ENCODE data around the gene IQUB. TPM values are rescaled to one million over a fixed set of nuclear protein-coding genes. Genes with fewer than 3 reads are reported as not detected.
A peak's percentile ranks its signal among the peaks of the same experiment; 100 is the strongest.

The IQUB gene
- polyA plus RNA-seq, 1 donor (not counting 4 experiments of a cell fraction or from before 2014, with no cell fraction given): 0.04 TPM

DNA sequence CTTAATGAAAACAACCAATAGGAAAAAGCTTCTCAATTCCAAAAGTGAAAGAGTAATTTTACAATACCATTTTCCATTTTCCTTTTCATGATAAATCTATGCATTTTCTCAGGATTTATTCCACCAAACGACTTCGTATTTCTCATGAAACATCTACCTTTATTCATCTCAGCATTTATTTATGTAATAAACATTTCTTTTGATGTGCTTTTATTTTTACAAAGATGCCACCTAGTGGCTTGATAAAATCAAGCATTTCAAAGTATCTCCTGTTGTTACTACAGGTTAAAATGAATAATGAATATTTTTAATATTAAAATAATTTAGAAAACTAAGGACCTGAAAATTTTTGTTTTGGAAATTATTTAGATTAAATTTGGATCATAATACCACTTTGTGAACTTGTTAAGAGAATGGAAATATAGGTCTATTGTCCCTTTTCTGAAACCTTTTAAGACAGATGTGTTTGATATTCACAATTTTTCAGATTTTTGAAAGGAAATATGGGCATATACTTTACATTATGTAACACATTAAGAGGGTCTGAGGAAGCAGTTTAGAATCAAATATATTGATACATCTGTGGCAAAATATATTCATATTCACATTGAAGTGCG lies 2.7 kb upstream of the IQUB start:
- DNase-seq (ENCODE audit: low read depth, low spot score): no peak
- Histone ChIP-seq H3K9ac (ENCODE audit: control insufficient read depth, extremely low read depth, insufficient read depth, low read length) (no peak overlapping the region), H3K4me3 (ENCODE audit: control insufficient read depth in 2 of 3, extremely low read depth in 1 of 3, insufficient read depth in 2 of 3, low read depth in 1 of 3, low read length in 3 of 3) (no peak overlapping the region), H3K36me3 (ENCODE audit: control insufficient read depth in 2 of 2, extremely low read depth in 1 of 2, insufficient read depth in 2 of 2, low read length in 2 of 2) (no peaks in the 10 kb centered on the region), H3K9me3 (ENCODE audit: control insufficient read depth, low read depth, low read length) (no peaks in the 10 kb centered on the region), H3K4me1 (ENCODE audit: control insufficient read depth, extremely low read depth, insufficient read depth, low read length) (peaks cover 20% of the 10 kb centered on the region), H4K20me1 (ENCODE audit: control insufficient read depth, extremely low read depth, insufficient read depth, low read length) (no peaks in the 10 kb centered on the region), H2AFZ (ENCODE audit: control insufficient read depth, low read length) (no peak overlapping the region), H3K4me2 (ENCODE audit: control insufficient read depth, extremely low read depth, insufficient read depth, low read depth, low read length) (no peak overlapping the region), H3K9me1 (ENCODE audit: control insufficient read depth, extremely low read depth, insufficient read depth, low read length) (no peaks in the 10 kb centered on the region), H3K27ac (ENCODE audit: control insufficient read depth, insufficient read depth, low read length) (no peak overlapping the region), H3K79me2 (ENCODE audit: control insufficient read depth, insufficient read depth, low read length) (no peaks in the 10 kb centered on the region), H3K27me3 (ENCODE audit: control insufficient read depth, extremely low read depth, insufficient read depth, low read length) (peaks cover 19% of the 10 kb centered on the region)
- TF ChIP-seq EZH2 (IDR thresholded peaks at IDR 0.05; ENCODE audit: low read length): no peak
- TF ChIP-seq, protein P1, sequence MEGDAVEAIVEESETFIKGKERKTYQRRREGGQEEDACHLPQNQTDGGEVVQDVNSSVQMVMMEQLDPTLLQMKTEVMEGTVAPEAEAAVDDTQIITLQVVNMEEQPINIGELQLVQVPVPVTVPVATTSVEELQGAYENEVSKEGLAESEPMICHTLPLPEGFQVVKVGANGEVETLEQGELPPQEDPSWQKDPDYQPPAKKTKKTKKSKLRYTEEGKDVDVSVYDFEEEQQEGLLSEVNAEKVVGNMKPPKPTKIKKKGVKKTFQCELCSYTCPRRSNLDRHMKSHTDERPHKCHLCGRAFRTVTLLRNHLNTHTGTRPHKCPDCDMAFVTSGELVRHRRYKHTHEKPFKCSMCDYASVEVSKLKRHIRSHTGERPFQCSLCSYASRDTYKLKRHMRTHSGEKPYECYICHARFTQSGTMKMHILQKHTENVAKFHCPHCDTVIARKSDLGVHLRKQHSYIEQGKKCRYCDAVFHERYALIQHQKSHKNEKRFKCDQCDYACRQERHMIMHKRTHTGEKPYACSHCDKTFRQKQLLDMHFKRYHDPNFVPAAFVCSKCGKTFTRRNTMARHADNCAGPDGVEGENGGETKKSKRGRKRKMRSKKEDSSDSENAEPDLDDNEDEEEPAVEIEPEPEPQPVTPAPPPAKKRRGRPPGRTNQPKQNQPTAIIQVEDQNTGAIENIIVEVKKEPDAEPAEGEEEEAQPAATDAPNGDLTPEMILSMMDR (optimal IDR thresholded peaks at IDR 0.05 in 1 of 3, IDR thresholded peaks at IDR 0.05 in 1 of 3, conservative IDR thresholded peaks at IDR 0.05 in 1 of 3; ENCODE audit: extremely low read depth in 1 of 3, insufficient read depth in 2 of 3, low read length in 3 of 3): peak in 2 of 3 experiments; percentile 18
- no peak for FAIRE-seq
- dilution Hi-C loops (cut with MboI; ENCODE audit: extremely low pct_ligation_motif_present, low sequenced_read_pairs): no loop called here

- Histone ChIP-seq H4K20me1 (ENCODE audit: control insufficient read depth, extremely low read depth, insufficient read depth, low read length) (no peaks in the 10 kb centered on the region), H3K9ac (ENCODE audit: control insufficient read depth, extremely low read depth, insufficient read depth, low read length) (no peak overlapping the region), H3K27me3 (ENCODE audit: control insufficient read depth, extremely low read depth, insufficient read depth, low read length) (peaks cover 22% of the 10 kb centered on the region), H3K4me1 (ENCODE audit: control insufficient read depth, extremely low read depth, insufficient read depth, low read length) (peaks cover 20% of the 10 kb centered on the region), H3K9me1 (ENCODE audit: control insufficient read depth, extremely low read depth, insufficient read depth, low read length) (no peaks in the 10 kb centered on the region), H3K79me2 (ENCODE audit: control insufficient read depth, insufficient read depth, low read length) (no peaks in the 10 kb centered on the region), H3K36me3 (ENCODE audit: control insufficient read depth in 2 of 2, extremely low read depth in 1 of 2, insufficient read depth in 2 of 2, low read length in 2 of 2) (no peaks in the 10 kb centered on the region), H2AFZ (ENCODE audit: control insufficient read depth, low read length) (no peak overlapping the region), H3K27ac (ENCODE audit: control insufficient read depth, insufficient read depth, low read length) (no peak overlapping the region), H3K4me2 (ENCODE audit: control insufficient read depth, extremely low read depth, insufficient read depth, low read depth, low read length) (peak overlapping the region; percentile 77), H3K4me3 (ENCODE audit: control insufficient read depth in 2 of 3, extremely low read depth in 1 of 3, insufficient read depth in 2 of 3, low read depth in 1 of 3, low read length in 3 of 3) (peak overlapping the region in 1 of 3 experiments; percentile 50), H3K9me3 (ENCODE audit: control insufficient read depth, low read depth, low read length) (no peaks in the 10 kb centered on the region)
- TF ChIP-seq, protein P1 (optimal IDR thresholded peaks at IDR 0.05 in 1 of 3, IDR thresholded peaks at IDR 0.05 in 1 of 3, conservative IDR thresholded peaks at IDR 0.05 in 1 of 3; ENCODE audit: extremely low read depth in 1 of 3, insufficient read depth in 2 of 3, low read length in 3 of 3): no peak
- no peak for TF ChIP-seq EZH2 (IDR thresholded peaks at IDR 0.05; ENCODE audit: low read length)
- dilution Hi-C loops (cut with MboI; ENCODE audit: extremely low pct_ligation_motif_present, low sequenced_read_pairs): no loop called here
- no peak for DNase-seq (ENCODE audit: low read depth, low spot score)
- no peak for FAIRE-seq
These were observed 1.1 kb upstream of the IQUB start for GRCh38 chr7:123535517-123535916.
